NCI-H1417 treated with DMSO at 0.1 percent for 48 hours (cell line): ENCODE data around the gene AR.

ENCODE experiments used
- DNase-seq: peaks from one replicate; lab custom pipeline; 2025; lab: John Stamatoyannopoulos, UW

AR gene, protein sequence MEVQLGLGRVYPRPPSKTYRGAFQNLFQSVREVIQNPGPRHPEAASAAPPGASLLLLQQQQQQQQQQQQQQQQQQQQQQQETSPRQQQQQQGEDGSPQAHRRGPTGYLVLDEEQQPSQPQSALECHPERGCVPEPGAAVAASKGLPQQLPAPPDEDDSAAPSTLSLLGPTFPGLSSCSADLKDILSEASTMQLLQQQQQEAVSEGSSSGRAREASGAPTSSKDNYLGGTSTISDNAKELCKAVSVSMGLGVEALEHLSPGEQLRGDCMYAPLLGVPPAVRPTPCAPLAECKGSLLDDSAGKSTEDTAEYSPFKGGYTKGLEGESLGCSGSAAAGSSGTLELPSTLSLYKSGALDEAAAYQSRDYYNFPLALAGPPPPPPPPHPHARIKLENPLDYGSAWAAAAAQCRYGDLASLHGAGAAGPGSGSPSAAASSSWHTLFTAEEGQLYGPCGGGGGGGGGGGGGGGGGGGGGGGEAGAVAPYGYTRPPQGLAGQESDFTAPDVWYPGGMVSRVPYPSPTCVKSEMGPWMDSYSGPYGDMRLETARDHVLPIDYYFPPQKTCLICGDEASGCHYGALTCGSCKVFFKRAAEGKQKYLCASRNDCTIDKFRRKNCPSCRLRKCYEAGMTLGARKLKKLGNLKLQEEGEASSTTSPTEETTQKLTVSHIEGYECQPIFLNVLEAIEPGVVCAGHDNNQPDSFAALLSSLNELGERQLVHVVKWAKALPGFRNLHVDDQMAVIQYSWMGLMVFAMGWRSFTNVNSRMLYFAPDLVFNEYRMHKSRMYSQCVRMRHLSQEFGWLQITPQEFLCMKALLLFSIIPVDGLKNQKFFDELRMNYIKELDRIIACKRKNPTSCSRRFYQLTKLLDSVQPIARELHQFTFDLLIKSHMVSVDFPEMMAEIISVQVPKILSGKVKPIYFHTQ

DNA sequence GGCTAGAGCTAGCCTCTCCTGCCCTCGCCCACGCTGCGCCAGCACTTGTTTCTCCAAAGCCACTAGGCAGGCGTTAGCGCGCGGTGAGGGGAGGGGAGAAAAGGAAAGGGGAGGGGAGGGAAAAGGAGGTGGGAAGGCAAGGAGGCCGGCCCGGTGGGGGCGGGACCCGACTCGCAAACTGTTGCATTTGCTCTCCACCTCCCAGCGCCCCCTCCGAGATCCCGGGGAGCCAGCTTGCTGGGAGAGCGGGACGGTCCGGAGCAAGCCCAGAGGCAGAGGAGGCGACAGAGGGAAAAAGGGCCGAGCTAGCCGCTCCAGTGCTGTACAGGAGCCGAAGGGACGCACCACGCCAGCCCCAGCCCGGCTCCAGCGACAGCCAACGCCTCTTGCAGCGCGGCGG is at the start of gene AR:
TSS of gene AR (plus strand) at position 204 of the 400 bp plus-strand sequence. CDS start 1,126 bp downstream, outside the sequence.
- no peak for DNase-seq

DNA sequence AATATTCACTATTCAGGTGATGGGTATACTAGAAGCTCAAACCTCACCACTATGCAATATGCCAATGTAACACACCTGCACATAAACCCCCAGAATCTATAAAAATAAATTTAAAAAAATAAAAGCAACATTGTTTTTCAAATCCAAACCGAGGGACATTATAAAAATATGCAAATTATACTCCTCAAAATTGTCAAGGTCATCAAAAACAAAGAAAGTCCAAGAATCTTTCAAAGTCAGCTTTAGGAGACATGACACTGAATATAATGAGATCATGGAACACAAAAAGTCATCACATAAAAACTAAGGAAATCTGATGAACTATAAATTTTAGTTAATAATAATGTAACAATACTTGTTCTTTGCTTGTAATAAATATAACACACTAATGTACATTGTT is 43.2 kb upstream of the AR start:
- no peak for DNase-seq

DNA sequence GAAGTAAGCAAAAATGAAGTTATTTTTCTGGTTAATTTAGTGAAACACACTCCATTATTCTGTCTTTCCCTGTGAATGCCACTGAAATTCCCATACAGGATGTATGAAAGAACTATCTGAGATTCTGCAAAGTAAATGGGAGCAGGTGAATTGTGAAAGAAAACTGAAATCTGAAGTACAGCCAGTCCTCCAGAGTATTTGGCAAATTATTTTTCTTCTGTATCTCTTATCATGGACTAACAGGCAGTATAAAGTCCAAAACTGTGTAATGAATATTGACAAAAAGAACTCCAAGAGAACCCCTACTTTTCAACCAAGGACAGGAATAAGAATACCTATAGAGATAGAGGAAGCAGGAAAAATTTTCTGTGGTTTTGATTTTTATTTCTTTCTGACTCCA is 40.8 kb upstream of the AR start:
- DNase-seq, result no peak

DNA sequence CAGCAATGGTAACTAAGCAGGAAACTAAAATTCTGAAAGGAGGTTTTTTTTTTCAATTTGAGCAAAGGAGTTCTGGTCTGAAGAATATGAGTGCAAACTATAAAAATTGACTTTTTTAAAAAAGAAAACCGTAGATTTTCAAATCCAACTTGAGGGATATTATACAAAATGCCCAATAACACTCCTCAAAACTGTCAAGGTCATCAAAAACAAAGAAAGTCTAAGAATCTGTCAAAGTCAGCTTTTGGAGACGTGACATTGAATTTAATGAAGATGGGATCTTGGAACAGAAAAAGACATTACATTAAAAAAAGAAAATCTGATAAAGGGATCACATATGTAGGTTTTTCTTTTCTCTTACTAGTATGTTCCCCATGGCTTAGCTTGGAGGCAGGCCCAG is 40.4 kb upstream of the AR start:
- no peak for DNase-seq

DNA sequence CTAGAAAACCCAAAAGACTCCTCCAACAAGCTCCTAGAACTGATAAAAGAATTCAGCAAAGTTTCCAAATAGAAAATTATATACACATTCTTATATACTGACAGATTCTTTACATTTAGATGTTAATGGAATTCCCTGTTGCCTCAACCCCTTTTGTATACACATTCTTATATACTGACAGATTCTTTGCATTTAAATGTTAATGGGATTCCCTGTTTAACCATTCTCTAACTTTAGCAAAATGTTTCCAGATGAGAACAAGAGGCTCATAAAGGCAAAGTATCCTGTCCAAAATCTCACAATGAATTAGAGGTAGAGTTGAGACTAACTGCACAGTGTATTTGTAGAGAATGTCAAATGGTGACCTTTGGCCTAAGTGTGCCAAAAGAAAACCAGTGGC is 23.1 kb upstream of the AR start:
- no peak for DNase-seq

DNA sequence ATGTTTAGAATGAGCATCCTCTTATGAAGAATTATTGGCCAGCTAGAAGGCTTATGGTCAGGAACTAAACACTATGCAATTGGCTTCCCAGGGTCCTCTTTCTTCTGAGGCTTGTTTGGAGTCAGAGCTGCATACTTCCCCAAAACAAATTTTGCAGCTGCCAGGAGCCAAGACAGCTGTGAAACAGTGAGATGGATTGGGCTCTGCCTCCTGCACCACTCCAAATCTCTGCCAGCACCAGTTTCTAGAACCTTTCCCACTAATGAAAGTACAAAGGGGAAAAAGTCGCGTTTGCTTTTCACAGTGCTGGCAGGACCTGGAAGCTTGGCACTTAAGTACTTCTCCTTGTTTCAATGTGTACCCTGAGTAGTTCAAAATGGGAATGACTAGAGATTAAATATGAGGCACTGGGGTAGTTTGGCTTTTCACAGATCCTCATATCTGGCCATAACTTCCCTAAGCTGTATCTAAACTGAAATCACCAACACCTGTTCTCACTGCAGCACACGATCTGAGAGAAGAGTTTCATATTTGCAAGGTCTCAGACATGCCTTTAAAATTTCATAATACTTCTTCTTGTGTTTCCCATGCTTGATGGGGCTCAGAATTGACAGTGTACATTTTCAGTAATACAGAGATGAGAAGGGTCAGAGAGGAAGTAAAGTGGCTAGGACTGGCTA is 20.7 kb upstream of the AR start:
- DNase-seq, result no peak

DNA sequence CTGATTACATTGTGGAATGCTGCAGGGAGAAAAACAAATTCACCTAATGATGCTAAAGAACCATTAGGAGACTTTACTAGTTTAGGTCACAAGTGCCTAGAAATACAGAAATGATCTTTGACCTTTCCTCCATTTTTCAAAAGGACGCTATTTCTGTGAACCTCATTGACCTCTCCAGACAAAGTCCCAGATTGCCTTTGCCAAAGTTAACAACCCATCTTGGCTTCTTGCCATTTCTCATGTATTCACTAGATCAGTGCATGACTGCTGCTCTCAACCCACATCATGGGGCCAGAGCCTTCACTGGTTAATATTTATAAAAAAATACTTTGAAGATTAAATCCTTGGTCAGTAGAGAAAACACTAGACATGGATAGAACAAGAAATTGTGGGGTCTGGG is 19.9 kb upstream of the AR start:
- no peak for DNase-seq

DNA sequence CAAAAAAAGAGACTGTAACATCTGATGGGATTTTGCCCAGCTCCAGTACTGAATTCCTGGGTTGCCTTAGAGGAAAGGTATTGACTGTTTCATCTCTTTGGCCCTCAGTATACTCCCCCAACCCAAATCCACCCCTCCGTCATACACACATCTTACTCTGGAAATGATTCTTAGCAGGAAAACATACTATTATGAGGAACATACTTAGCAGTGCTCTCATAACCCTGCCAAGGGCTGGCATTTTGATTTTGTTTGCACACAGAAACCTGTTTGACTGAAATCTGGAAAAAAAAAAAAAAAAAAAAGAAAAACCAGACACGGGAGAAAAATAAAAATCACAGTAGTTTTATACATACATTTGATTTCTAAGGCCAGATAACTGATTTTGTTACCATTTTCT is 19.4 kb upstream of the AR start:
- DNase-seq, result no peak

DNA sequence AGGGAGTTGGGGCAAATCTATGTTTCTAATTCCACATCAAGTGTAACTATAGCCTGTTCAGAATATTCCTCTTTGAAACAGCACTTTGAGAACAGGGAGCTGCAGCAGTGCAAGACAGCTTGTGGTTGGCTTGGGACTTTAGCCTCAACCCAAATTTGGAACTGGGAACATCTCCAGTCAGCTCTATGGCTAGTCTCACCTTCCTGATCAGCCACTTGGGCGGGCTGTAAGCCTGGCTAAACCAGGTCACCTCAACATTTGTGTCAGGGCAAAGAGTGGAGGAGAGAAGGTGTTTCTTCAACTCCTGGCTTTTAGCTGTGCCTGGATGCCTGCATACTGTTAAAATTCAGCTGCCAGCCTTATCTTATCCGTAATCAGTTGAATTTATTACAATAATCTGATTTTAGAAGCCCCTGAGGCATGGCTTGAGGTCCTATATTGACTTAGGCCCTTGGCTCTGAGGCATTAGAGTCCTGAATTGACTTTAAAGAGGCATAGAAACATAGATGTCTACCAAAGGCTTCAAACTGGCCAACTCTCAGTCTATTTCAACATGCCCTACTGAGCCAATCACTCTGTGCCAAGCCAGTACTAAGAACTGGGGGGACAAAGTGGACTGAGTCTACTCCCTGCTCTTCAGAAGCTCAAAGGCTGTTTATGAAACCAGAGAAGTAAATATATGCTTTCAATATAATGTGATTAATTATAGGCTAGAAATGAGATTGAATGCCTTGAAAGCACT is 18.7 kb upstream of the AR start:
- no peak for DNase-seq

DNA sequence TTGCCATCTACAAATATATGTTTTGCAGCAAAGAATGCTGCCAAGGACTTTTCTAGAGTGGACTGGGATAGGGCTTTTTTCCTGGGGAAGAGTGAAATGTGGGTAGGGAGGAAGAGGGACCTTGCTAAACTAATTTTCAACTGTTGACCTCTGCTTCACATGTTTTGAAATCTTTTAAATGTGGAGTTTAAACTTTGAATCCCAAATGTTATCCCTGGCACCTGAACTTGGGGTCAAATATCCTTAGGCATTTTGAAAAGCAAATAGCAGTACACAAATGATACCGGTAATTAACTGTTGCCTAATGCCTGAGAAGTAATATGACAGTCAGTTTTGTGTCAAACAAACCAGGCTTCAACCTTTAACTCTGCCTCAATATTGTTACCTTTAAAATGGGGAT is 7.3 kb upstream of the AR start:
- DNase-seq, result no peak

DNA sequence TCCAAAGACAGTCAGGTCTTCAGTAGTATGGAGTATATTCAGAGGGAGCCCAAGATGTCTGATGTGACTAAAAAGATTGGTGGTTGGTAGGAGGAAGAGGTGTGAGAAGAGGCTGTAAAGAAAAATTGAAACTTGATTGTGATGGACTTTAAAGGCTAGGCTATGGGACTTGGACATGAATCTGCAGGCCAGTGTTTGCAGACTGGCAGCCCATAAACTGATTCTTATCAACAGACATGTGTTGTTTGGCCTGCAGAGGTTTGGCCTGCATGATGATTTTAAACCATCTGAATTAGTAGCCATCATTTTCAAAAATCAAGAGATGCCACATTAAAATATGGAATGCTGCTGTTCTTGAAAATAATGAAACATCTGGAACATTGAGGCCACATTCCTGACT is 5.4 kb upstream of the AR start:
- no peak for DNase-seq

DNA sequence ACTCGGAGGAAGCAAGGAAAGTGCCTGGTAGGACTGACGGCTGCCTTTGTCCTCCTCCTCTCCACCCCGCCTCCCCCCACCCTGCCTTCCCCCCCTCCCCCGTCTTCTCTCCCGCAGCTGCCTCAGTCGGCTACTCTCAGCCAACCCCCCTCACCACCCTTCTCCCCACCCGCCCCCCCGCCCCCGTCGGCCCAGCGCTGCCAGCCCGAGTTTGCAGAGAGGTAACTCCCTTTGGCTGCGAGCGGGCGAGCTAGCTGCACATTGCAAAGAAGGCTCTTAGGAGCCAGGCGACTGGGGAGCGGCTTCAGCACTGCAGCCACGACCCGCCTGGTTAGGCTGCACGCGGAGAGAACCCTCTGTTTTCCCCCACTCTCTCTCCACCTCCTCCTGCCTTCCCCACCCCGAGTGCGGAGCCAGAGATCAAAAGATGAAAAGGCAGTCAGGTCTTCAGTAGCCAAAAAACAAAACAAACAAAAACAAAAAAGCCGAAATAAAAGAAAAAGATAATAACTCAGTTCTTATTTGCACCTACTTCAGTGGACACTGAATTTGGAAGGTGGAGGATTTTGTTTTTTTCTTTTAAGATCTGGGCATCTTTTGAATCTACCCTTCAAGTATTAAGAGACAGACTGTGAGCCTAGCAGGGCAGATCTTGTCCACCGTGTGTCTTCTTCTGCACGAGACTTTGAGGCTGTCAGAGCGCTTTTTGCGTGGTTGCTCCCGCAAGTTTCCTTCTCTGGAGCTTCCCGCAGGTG is 637 bp downstream of the AR start:
- DNase-seq, result no peak

DNA sequence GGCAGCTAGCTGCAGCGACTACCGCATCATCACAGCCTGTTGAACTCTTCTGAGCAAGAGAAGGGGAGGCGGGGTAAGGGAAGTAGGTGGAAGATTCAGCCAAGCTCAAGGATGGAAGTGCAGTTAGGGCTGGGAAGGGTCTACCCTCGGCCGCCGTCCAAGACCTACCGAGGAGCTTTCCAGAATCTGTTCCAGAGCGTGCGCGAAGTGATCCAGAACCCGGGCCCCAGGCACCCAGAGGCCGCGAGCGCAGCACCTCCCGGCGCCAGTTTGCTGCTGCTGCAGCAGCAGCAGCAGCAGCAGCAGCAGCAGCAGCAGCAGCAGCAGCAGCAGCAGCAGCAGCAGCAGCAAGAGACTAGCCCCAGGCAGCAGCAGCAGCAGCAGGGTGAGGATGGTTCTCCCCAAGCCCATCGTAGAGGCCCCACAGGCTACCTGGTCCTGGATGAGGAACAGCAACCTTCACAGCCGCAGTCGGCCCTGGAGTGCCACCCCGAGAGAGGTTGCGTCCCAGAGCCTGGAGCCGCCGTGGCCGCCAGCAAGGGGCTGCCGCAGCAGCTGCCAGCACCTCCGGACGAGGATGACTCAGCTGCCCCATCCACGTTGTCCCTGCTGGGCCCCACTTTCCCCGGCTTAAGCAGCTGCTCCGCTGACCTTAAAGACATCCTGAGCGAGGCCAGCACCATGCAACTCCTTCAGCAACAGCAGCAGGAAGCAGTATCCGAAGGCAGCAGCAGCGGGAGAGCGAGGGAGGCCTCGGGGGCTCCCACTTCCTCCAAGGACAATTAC is 1.4 kb downstream of the AR start:
- no peak for DNase-seq

DNA sequence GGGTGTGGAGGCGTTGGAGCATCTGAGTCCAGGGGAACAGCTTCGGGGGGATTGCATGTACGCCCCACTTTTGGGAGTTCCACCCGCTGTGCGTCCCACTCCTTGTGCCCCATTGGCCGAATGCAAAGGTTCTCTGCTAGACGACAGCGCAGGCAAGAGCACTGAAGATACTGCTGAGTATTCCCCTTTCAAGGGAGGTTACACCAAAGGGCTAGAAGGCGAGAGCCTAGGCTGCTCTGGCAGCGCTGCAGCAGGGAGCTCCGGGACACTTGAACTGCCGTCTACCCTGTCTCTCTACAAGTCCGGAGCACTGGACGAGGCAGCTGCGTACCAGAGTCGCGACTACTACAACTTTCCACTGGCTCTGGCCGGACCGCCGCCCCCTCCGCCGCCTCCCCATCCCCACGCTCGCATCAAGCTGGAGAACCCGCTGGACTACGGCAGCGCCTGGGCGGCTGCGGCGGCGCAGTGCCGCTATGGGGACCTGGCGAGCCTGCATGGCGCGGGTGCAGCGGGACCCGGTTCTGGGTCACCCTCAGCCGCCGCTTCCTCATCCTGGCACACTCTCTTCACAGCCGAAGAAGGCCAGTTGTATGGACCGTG is 2.2 kb downstream of the AR start:
- no peak for DNase-seq

DNA sequence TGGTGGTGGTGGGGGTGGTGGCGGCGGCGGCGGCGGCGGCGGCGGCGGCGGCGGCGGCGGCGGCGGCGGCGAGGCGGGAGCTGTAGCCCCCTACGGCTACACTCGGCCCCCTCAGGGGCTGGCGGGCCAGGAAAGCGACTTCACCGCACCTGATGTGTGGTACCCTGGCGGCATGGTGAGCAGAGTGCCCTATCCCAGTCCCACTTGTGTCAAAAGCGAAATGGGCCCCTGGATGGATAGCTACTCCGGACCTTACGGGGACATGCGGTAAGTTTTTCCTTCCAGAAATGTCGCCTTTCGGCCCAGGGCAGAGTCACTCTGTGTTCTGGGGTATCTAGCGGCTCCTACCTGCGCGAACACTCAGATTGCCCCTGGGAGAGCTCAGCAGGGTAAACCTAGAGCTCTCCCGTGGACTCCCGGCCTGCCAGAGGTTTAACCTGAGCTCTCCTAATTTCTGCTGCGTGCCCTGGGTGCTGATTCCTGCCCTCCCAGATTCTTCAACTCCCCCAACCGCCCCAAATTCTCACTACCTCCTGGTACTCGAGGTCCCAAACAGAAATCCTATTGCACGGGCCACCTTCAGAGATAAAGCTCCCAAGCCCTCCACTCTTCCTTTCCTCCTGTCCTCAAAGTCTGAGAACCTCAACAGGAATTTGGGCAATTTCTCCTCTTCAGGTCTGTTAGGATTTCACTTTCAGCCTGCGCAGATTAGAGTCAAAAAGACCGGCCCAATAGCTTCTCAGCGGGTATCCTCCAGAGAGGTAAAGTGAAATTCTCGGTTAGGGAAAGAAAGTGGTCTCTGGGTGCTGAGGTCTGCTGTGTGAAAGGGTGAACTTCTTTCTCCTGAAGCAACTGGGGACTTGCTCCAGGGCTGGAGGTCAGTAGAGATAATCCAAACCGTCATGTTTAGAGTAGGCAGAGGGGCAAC is 2.9 kb downstream of the AR start:
- DNase-seq, result no peak

DNA sequence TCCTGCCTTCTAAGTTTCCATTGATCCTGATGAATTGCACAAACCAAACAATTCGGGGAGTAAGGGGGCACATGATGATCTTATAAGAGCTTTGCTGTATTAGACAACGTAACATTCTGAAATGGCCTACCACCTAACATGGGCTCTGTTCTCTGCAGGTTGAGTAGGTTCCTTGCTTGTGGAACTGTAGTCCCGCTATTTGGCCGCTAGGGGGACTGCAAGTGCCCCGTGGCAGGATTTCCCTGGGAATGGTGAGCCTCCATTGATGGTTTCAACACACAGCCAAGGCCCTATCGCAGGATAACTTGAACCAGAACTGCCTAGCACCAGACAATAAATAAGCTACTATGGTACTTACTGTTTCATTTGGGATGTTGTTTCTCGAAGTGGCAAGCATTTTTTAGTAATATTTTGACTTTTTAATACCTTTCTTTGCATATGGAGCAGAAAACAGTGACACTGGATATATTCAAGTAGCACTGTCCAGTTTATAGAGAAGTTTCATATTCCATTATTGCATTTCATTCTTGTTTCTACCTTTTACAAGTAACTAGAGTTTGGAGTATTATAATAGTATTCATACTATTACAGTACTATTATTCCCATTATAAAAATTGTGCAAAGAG is 11.9 kb downstream of the AR start:
- no peak for DNase-seq

DNA sequence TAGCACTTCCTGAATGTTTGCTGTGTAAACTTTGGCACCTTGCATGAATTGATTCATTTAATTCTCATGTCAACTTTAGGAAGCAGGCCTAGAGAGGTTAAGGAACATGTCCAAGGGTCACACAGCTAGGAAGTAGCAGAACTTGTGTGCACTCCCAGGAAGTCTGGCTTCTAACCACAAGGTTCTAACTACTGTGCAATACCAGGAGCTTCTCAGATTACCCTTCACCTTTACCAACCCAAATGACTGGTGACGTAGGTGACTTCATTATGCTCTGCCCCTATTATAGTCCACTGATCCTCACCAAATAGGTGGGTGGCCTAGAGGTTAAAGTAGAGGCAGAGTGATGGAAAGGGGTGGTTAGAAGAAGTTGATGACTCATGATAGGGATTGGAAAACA is 14.4 kb downstream of the AR start:
- DNase-seq, result no peak
